ENCODE data around the gene DIS3.
"Not testable (repeated sequence)": the region's sequence is repeated elsewhere in the genome, so short reads cannot be mapped to it uniquely, and the experiment has no call there.

Gene DIS3

DNA sequence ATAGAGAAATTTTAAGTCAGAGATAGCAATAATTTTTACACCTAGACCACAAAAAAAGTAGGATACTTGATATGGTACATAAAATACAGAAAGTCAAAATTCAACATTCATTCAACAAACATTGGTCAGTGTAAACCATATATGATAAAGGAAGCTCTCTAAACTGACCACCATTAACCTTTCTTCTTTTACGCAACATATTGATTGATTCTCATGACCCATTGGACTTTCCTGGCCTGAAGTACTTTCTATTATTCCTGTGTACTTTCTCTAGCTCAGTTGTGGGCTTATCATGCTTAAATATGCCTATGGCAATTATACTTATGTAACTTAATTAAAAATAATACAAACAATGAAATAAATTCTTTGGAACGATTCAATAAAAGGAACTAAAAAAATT lies 10.9 kb upstream of the DIS3 start:
- H3K4me3 ChIP-seq (ENCODE audit: low read depth, low read length) = no peak overlapping the region
- no peak overlapping the region for H3K27ac ChIP-seq
- TF ChIP-seq CTCF (IDR thresholded peaks at IDR 0.05; ENCODE audit: low read depth, low read length) = no peak
- no peak for DNase-seq
- peaks cover 42% of the 10 kb centered on the region for H3K36me3 ChIP-seq
- H3K27me3 ChIP-seq (ENCODE audit: insufficient read depth, low read depth, severe bottlenecking) = no peaks in the 10 kb centered on the region
- no peaks in the 10 kb centered on the region for H3K9me3 ChIP-seq (ENCODE audit: severe bottlenecking)

DNA sequence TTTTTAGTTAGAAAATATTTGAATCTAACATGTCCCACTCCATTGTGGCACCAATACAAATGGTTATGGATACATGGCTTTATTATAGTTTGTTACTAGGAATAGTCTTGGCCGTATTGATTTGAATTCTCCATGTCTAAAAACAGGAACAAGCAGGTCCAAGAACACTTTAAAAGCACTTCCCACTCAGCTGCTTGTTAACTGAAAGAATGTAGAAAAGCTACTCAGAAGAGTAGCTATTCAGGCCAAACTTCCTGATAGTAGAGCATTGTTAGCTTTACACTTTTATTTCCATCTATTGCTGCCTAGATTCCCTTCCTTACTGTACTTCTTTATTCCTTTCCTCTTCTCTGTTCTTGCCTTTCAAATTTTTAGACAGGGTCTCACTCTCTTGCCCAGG lies 7.1 kb upstream of the DIS3 start:
- DNase-seq = no peak
- peaks cover 35% of the 10 kb centered on the region for H3K36me3 ChIP-seq
- no peak overlapping the region for H3K4me3 ChIP-seq (ENCODE audit: low read depth, low read length)
- no peaks in the 10 kb centered on the region for H3K9me3 ChIP-seq (ENCODE audit: severe bottlenecking)
- H3K27me3 ChIP-seq (ENCODE audit: insufficient read depth, low read depth, severe bottlenecking) = no peaks in the 10 kb centered on the region
- no peak overlapping the region for H3K27ac ChIP-seq
- no peak for TF ChIP-seq CTCF (IDR thresholded peaks at IDR 0.05; ENCODE audit: low read depth, low read length)

DNA sequence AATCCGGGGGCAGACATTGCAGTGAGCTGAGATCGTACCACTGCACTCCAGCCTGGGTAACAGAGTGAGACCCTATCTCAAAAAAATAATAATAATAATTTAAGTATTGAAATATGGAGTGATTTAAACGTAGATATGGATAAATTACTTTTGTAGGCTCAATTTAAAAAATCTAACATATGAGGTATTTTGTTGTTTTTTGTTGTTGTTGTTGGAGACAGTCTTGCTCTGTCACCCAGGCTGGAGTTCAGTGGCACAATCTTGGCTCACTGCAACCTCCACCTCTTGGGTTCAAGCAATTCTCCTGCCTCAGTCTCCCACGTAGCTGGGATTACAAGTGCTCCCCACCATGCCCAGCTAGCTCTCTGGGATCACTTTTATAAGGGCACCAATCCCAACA lies 3.0 kb upstream of the DIS3 start:
- not testable (repeated sequence) for H3K4me3 ChIP-seq (ENCODE audit: low read depth, low read length); H3K9me3 ChIP-seq (ENCODE audit: severe bottlenecking); DNase-seq; H3K27me3 ChIP-seq (ENCODE audit: insufficient read depth, low read depth, severe bottlenecking); H3K27ac ChIP-seq
- H3K36me3 ChIP-seq = peaks cover 23% of the 10 kb centered on the region

GRCh38 chr13:72782717-72783116 lies 1.0 kb upstream of the DIS3 start:
- peak overlapping the region; percentile 61 for H3K27ac ChIP-seq
- DNase-seq = no peak
- peaks cover 36% of the 10 kb centered on the region for H3K36me3 ChIP-seq
- no peaks in the 10 kb centered on the region for H3K27me3 ChIP-seq (ENCODE audit: insufficient read depth, low read depth, severe bottlenecking)
- no peak for TF ChIP-seq CTCF (IDR thresholded peaks at IDR 0.05; ENCODE audit: low read depth, low read length)
- H3K4me3 ChIP-seq (ENCODE audit: low read depth, low read length) = peak overlapping the region; percentile 82
- no peaks in the 10 kb centered on the region for H3K9me3 ChIP-seq (ENCODE audit: severe bottlenecking)

DNA sequence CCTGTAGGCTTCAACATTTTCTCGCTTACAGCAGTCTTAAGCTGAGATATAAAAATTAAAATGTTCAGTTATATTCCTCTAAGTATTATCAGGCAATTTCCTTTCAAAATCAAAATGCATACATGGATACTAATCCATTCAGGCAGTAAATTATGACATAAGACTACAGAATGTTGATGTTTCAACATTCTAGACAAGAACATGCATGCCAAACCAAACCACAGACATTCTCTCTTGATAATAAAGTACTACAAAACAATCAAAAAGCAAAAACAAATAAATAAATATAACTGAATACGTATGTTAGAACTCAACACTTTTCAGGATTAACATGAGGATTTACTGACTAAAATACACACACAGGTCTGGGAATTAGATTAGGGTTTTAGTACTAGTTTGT lies 7.7 kb downstream of the DIS3 start:
- no peaks in the 10 kb centered on the region for H3K9me3 ChIP-seq (ENCODE audit: severe bottlenecking)
- no peak for DNase-seq
- no peaks in the 10 kb centered on the region for H3K27me3 ChIP-seq (ENCODE audit: insufficient read depth, low read depth, severe bottlenecking)
- no peak for TF ChIP-seq CTCF (IDR thresholded peaks at IDR 0.05; ENCODE audit: low read depth, low read length)
- H3K27ac ChIP-seq = no peak overlapping the region
- no peak overlapping the region for H3K4me3 ChIP-seq (ENCODE audit: low read depth, low read length)
- peaks cover 83% of the 10 kb centered on the region for H3K36me3 ChIP-seq

GRCh38 chr13:72763411-72763810 lies 18.3 kb downstream of the DIS3 start:
- no peak overlapping the region for H3K27ac ChIP-seq
- no peaks in the 10 kb centered on the region for H3K9me3 ChIP-seq (ENCODE audit: severe bottlenecking)
- DNase-seq = no peak
- H3K36me3 ChIP-seq = peaks cover 80% of the 10 kb centered on the region
- H3K4me3 ChIP-seq (ENCODE audit: low read depth, low read length) = no peak overlapping the region
- H3K27me3 ChIP-seq (ENCODE audit: insufficient read depth, low read depth, severe bottlenecking) = no peaks in the 10 kb centered on the region
- TF ChIP-seq CTCF (IDR thresholded peaks at IDR 0.05; ENCODE audit: low read depth, low read length) = no peak
